GM12872 (cell line): ENCODE results near the gene ZYX.

Experiments used
- CTCF ChIP-seq: IDR thresholded peaks from 3 replicates; pipeline ENCODE4 v1.5.1; 2011; ENCODE audit warnings: low read depth, mild to moderate bottlenecking, low read length, moderate library complexity; ENCODE audit not compliant: insufficient read depth

ZYX gene

GRCh38 chr7:143417734-143418383 is 36.7 kb downstream of the ZYX start:
- no peak for TF ChIP-seq CTCF

- TF ChIP-seq CTCF: no peak
These were observed 37.7 kb downstream of the ZYX start for GRCh38 chr7:143418681-143419458.

- TF ChIP-seq CTCF: no peak
These were observed 38.7 kb downstream of the ZYX start for GRCh38 chr7:143419880-143420279.

- TF ChIP-seq CTCF: no peak
These were observed 40.9 kb downstream of the ZYX start for GRCh38 chr7:143422033-143422432.

GRCh38 chr7:143426479-143427142 is 45.5 kb downstream of the ZYX start:
- no peak for TF ChIP-seq CTCF

- TF ChIP-seq CTCF: no peak
These were observed 48.9 kb downstream of the ZYX start for GRCh38 chr7:143429770-143430698.
